CD14-positive monocyte (primary cell): ENCODE results near the gene ROBO1. TPM values are rescaled to one million over a fixed set of nuclear protein-coding genes. Genes with fewer than 3 reads are reported as not detected.

ENCODE experiments used
- DNase-seq, 3 donors: peaks; one replicate each; pipeline ENCODE4 v3.0.0-alpha.2; 2011 to 2022
- H2AFZ ChIP-seq: 2 replicates; pipeline ENCODE4 v1.6.0; 2012; ENCODE audit warnings: mild to moderate bottlenecking, low read depth, low read length, inconsistent platforms; ENCODE audit not compliant: insufficient read depth, poor library complexity, severe bottlenecking
- H3K27ac ChIP-seq, 2 donors: 1 replicate in 1 of 2; 2 replicates in 1 of 2; pipeline ENCODE4 v1.5.1; 2012 to 2013; ENCODE audit warnings: low read length in 2 of 2, control low read depth in 1 of 2, inconsistent platforms in 1 of 2, low read depth in 1 of 2, mild to moderate bottlenecking in 1 of 2
- H3K27me3 ChIP-seq, 2 donors: one replicate each; pipeline versions ENCODE4 v1.6.0 to v1.6.1; 2011 to 2013; ENCODE audit warnings: low read length in 2 of 2; ENCODE audit not compliant: control insufficient read depth in 2 of 2, insufficient read depth in 2 of 2
- H3K36me3 ChIP-seq, 2 donors: replicated peaks in 1 of 2; 1 replicate in 1 of 2; 2 replicates in 1 of 2; pipeline versions ENCODE4 v1.5.1 to v1.6.1; 2012 to 2013; ENCODE audit warnings: low read length in 2 of 2, control low read depth in 1 of 2, inconsistent platforms in 1 of 2, mild to moderate bottlenecking in 1 of 2; ENCODE audit not compliant: insufficient read depth in 2 of 2, control insufficient read depth in 1 of 2
- H3K4me1 ChIP-seq, 2 donors: 1 replicate in 1 of 2; 2 replicates in 1 of 2; pipeline versions ENCODE4 v1.5.1 to v1.6.1; 2012 to 2013; ENCODE audit warnings: low read length in 2 of 2, control low read depth in 1 of 2, inconsistent platforms in 1 of 2, mild to moderate bottlenecking in 1 of 2, moderate library complexity in 1 of 2; ENCODE audit not compliant: insufficient read depth in 2 of 2, control insufficient read depth in 1 of 2
- H3K4me2 ChIP-seq: replicated peaks from 2 replicates; pipeline ENCODE3; 2012; ENCODE audit warnings: low read length, moderate library complexity, mild to moderate bottlenecking; ENCODE audit not compliant: poor library complexity, severe bottlenecking; ENCODE audit errors: extremely low read depth
- H3K4me3 ChIP-seq, 3 experiments: fragments of 200-600 bp in 1 of 3; sonication (generic) in 1 of 3; replicated peaks in 1 of 3; 1 replicate in 2 of 3; 2 replicates in 1 of 3; pipeline ENCODE4 v1.5.1; 2011 to 2013; ENCODE audit warnings: low read length in 3 of 3, mild to moderate bottlenecking in 3 of 3, control low read depth in 2 of 3, low read depth in 2 of 3, inconsistent platforms in 1 of 3, moderate library complexity in 1 of 3
- H3K79me2 ChIP-seq: 2 replicates; pipeline ENCODE4 v1.6.0; 2012; ENCODE audit warnings: mild to moderate bottlenecking, control low read depth, inconsistent platforms, low read length, moderate library complexity; ENCODE audit not compliant: insufficient read depth
- H3K9ac ChIP-seq: 2 replicates; pipeline ENCODE4 v1.6.0; 2017; ENCODE audit warnings: low read length, mild to moderate bottlenecking; ENCODE audit not compliant: insufficient read depth, poor library complexity, severe bottlenecking
- H3K9me3 ChIP-seq, 2 donors: replicated peaks in 1 of 2; 1 replicate in 1 of 2; 2 replicates in 1 of 2; pipeline versions ENCODE4 v1.5.1 to v1.6.1; 2012 to 2013; ENCODE audit warnings: low read length in 2 of 2, control low read depth in 1 of 2; ENCODE audit not compliant: control insufficient read depth in 1 of 2, insufficient read depth in 1 of 2
- H4K20me1 ChIP-seq: 2 replicates; pipeline ENCODE4 v1.6.0; 2012; ENCODE audit warnings: mild to moderate bottlenecking, low read length, control low read depth, moderate library complexity; ENCODE audit not compliant: insufficient read depth
- H3K27ac Mint-ChIP-seq, 7 donors: one replicate each; pipeline ENCODE4 v1.8.0; 2020; ENCODE audit warnings: mild to moderate bottlenecking in 7 of 7, mixed read lengths in 7 of 7, moderate library complexity in 6 of 7, inconsistent platforms in 2 of 7
- H3K27me3 Mint-ChIP-seq, 3 donors: one replicate each; pipeline ENCODE4 v1.8.0; 2021 to 2022; ENCODE audit warnings: low read depth in 3 of 3, mild to moderate bottlenecking in 3 of 3, mixed read lengths in 3 of 3, moderate library complexity in 3 of 3, inconsistent platforms in 1 of 3
- H3K36me3 Mint-ChIP-seq, 2 donors: one replicate each; pipeline ENCODE4 v1.8.0; 2020; ENCODE audit warnings: mixed read lengths in 2 of 2, inconsistent platforms in 1 of 2, mild to moderate bottlenecking in 1 of 2
- H3K4me1 Mint-ChIP-seq: one replicate; pipeline ENCODE4 v1.8.0; 2020; ENCODE audit warnings: mild to moderate bottlenecking, mixed read lengths
- H3K4me3 Mint-ChIP-seq, 2 donors: one replicate each; pipeline ENCODE4 v1.8.0; 2020; ENCODE audit warnings: mild to moderate bottlenecking in 2 of 2, mixed read lengths in 2 of 2, moderate library complexity in 1 of 2
- H3K9me3 Mint-ChIP-seq, 7 donors: one replicate each; pipeline ENCODE4 v1.8.0; 2020 to 2022; ENCODE audit warnings: mixed read lengths in 7 of 7, mild to moderate bottlenecking in 6 of 7, moderate library complexity in 6 of 7, inconsistent platforms in 2 of 7
- WGBS: methylation state at CpG from one replicate; pipeline ENCODE4 v1.1.5; 2013; ENCODE audit warnings: missing lambda C conversion rate; ENCODE audit not compliant: insufficient coverage; 5-methylcytosine and 5-hydroxymethylcytosine counted together
- intact Hi-C, 2 donors: fragments of 100-400 bp; cut with micrococcal nuclease; formaldehyde crosslinking; loops; one replicate each; pipeline versions ENCODE4 v1.15.0 to v1.15.1; 2023
- polyA plus RNA-seq, 3 donors: library from polyadenylated mRNA; depleted of rRNA in 1 of 3; unstranded in 2 of 3; stranded (reverse) in 1 of 3; fragments of 300-500 nt in 2 of 3; fragments of >200 nt in 1 of 3; fragmentation: Illumina TruSeq in 2 of 3; gene quantifications; 1 replicate in 2 of 3; 2 replicates in 1 of 3; pipeline ENCODE4 v1.2.3, GENCODE V29; 2012 to 2021
- TF ChIP-seq, protein P1 (sequence below): fragments of 200-600 bp; IDR thresholded peaks from one replicate; pipeline ENCODE4 v1.8.0; 2022; ENCODE audit warnings: antibody characterized with exemption, mild to moderate bottlenecking

ROBO1 gene
- polyA plus RNA-seq, 3 donors, result 0.09 to 0.10 TPM; not detected in 1

GRCh38 chr3:78912259-78912658 lies 855.5 kb downstream of the ROBO1 start:
- TF ChIP-seq, protein P1, sequence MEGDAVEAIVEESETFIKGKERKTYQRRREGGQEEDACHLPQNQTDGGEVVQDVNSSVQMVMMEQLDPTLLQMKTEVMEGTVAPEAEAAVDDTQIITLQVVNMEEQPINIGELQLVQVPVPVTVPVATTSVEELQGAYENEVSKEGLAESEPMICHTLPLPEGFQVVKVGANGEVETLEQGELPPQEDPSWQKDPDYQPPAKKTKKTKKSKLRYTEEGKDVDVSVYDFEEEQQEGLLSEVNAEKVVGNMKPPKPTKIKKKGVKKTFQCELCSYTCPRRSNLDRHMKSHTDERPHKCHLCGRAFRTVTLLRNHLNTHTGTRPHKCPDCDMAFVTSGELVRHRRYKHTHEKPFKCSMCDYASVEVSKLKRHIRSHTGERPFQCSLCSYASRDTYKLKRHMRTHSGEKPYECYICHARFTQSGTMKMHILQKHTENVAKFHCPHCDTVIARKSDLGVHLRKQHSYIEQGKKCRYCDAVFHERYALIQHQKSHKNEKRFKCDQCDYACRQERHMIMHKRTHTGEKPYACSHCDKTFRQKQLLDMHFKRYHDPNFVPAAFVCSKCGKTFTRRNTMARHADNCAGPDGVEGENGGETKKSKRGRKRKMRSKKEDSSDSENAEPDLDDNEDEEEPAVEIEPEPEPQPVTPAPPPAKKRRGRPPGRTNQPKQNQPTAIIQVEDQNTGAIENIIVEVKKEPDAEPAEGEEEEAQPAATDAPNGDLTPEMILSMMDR, result no peak
- Mint-ChIP-seq H3K4me3 (no peak overlapping the region), H3K27ac (no peak overlapping the region), H3K36me3 (no peaks in the 10 kb centered on the region), H3K27me3 (no peaks in the 10 kb centered on the region), H3K9me3 (peaks cover 0 to 4% (median 0%) of the 10 kb centered on the region in 7 donors), H3K4me1 (no peaks in the 10 kb centered on the region)
- Histone ChIP-seq H3K9me3 (peaks cover 0 to 9% of the 10 kb centered on the region in 2 donors), H3K36me3 (no peaks in the 10 kb centered on the region), H3K9ac (no peak overlapping the region), H3K79me2 (no peaks in the 10 kb centered on the region), H4K20me1 (no peaks in the 10 kb centered on the region), H3K27ac (no peak overlapping the region), H3K4me2 (no peak overlapping the region), H3K27me3 (no peaks in the 10 kb centered on the region), H2AFZ (no peak overlapping the region), H3K4me1 (no peaks in the 10 kb centered on the region), H3K4me3 (no peak overlapping the region)
- intact Hi-C loops, result no loop called here
- DNase-seq, result no peak
- 87% methylated on average over 3 of the region's 5 CpGs for WGBS

DNA sequence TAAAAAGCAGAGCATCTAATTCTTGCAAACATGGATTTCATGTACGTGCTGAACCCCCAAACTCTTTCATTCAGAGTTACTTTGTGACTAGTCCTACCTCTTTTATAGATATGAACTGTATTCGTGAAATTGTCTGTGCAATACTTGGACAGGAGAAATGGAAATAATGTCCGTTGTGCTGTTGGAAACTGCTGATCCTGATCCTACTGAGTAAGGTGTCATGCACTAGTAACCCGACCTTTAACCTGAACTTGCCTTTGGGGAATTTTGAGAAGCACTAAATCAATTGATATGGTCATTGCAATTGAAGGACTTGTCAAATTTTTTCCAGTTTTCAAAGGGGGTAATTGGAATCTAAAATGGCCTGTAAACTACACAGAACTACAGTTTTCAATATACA lies 856.4 kb downstream of the ROBO1 start:
- intact Hi-C loops, result no loop called here
- Mint-ChIP-seq H3K9me3 (peaks cover 0 to 4% (median 0%) of the 10 kb centered on the region in 7 donors), H3K27ac (no peak overlapping the region), H3K4me1 (no peaks in the 10 kb centered on the region), H3K27me3 (no peaks in the 10 kb centered on the region), H3K4me3 (no peak overlapping the region), H3K36me3 (no peaks in the 10 kb centered on the region)
- no peak overlapping the region for H3K9ac ChIP-seq
- H3K27ac ChIP-seq, result no peak overlapping the region
- DNase-seq, result no peak
- H3K4me3 ChIP-seq, result no peak overlapping the region
- 85% methylated on average over 3 of the region's 4 CpGs for WGBS
- no peaks in the 10 kb centered on the region for H3K79me2 ChIP-seq
- no peaks in the 10 kb centered on the region for H3K36me3 ChIP-seq
- H3K9me3 ChIP-seq, result peaks cover 0 to 9% of the 10 kb centered on the region in 2 donors
- no peaks in the 10 kb centered on the region for H3K27me3 ChIP-seq
- no peak overlapping the region for H2AFZ ChIP-seq
- H4K20me1 ChIP-seq, result no peaks in the 10 kb centered on the region
- no peak overlapping the region for H3K4me2 ChIP-seq
- H3K4me1 ChIP-seq, result no peaks in the 10 kb centered on the region
- TF ChIP-seq, protein P1, result no peak
